Muscle layer of colon (tissue), 2 donors: ENCODE measurements around the gene NRN1.

Source experiments
- H3K27ac ChIP-seq: one replicate; pipeline ENCODE4 v1.7.0; 2013; ENCODE audit warnings: low read depth, mild to moderate bottlenecking, low read length, moderate library complexity
- H3K27me3 ChIP-seq, 2 donors: one replicate each; pipeline ENCODE4 v1.7.0; 2013; ENCODE audit warnings: low read length in 2 of 2, mild to moderate bottlenecking in 2 of 2; ENCODE audit not compliant: insufficient read depth in 2 of 2, control insufficient read depth in 1 of 2
- H3K36me3 ChIP-seq: one replicate; pipeline ENCODE4 v1.7.0; 2013; ENCODE audit warnings: mild to moderate bottlenecking, low read length; ENCODE audit not compliant: insufficient read depth
- H3K4me1 ChIP-seq: one replicate; pipeline ENCODE4 v1.7.0; 2013; ENCODE audit warnings: mild to moderate bottlenecking, low read length; ENCODE audit not compliant: insufficient read depth
- H3K4me3 ChIP-seq, 2 donors: one replicate each; pipeline ENCODE4 v1.7.0; 2013; ENCODE audit warnings: low read length in 2 of 2, low read depth in 1 of 2, mild to moderate bottlenecking in 1 of 2, moderate library complexity in 1 of 2
- H3K9ac ChIP-seq: one replicate; pipeline ENCODE4 v1.7.0; 2013; ENCODE audit warnings: low read length
- H3K9me3 ChIP-seq: one replicate; pipeline ENCODE4 v1.7.0; 2013; ENCODE audit warnings: mild to moderate bottlenecking, low read length
- donor health status: abdominal sarcoma.
- donor health status: Adenocarcinoma of cecum.

NRN1 gene

DNA sequence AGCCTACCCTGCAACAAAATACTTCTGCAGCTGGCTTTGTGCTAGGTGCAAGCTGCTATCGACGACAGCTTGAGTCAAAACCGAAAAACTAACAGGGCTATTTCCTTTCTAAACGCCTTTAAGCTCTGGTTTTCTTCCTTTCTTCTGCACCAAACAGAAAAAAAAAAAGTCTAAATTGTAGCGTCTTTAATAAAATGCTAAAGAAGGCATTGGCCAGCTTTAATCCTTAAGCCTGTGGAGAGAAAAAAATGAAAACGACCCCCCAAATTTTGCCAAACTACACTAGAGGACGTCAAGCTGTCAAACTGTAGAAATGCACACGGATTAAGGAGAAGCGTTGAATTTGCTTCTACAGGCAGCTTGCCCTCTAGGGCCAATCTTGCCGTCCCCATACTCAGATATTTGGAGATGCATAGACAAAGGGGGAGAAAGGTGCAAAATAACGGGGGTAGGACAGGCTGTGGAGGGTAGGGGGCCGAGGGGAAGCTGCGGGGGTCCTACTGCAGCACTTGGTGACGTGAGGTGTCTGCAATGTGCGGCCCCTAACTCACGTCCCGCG is 1.4 kb upstream of the NRN1 start:
- peaks cover 66 to 84% of the 10 kb centered on the region in 2 donors for H3K27me3 ChIP-seq
- peaks cover 36% of the 10 kb centered on the region for H3K4me1 ChIP-seq
- no peak overlapping the region for H3K27ac ChIP-seq

DNA sequence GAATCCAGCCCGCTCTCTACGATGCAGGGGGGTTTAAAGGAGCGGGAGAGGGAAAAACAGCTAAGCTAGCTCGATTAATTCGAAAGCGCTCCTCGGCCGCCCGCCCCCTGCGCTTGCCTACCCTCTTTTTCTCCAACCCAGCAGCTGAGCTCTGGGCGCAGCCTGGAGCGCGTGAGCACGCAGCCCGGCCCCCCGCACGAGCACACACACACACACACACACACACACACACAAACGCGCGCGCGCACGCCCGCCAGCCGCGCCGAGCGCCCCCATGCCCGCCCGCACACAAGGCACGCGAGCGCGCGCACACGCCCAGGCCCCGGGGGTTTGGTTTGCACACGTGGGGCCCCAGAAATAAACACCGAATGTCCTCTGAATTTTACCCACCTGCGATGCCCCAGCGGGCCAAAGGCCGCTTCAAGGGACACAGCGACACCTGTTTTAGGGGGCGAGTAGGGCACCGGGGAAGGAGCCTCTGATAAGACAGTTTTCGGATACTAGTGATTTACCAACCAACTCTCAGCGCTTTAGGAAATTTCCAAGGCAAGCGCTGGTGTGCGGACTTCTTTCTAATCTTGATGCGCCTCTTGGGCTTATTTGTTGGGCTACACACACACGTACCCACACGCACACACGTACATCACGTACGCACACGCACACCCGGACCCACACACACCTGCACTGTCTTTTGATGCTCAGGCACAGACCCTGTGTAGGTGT is 802 bp upstream of the NRN1 start:
- no peak overlapping the region for H3K27ac ChIP-seq
- peaks cover 42% of the 10 kb centered on the region for H3K4me1 ChIP-seq
- H3K9me3 ChIP-seq = peaks cover 27% of the 10 kb centered on the region
- H3K9ac ChIP-seq = no peak overlapping the region
- H3K4me3 ChIP-seq = peak overlapping the region; percentile 33 to 39
- peaks cover 73 to 88% of the 10 kb centered on the region in 2 donors for H3K27me3 ChIP-seq
- no peaks in the 10 kb centered on the region for H3K36me3 ChIP-seq

More for the DNA sequence above, 1.4 kb upstream of the NRN1 start:
- no peak overlapping the region for H3K9ac ChIP-seq
- peaks cover 27% of the 10 kb centered on the region for H3K9me3 ChIP-seq
- H3K36me3 ChIP-seq = no peaks in the 10 kb centered on the region
- H3K4me3 ChIP-seq = peak overlapping the region in 1 of 2 donors; percentile 57

DNA sequence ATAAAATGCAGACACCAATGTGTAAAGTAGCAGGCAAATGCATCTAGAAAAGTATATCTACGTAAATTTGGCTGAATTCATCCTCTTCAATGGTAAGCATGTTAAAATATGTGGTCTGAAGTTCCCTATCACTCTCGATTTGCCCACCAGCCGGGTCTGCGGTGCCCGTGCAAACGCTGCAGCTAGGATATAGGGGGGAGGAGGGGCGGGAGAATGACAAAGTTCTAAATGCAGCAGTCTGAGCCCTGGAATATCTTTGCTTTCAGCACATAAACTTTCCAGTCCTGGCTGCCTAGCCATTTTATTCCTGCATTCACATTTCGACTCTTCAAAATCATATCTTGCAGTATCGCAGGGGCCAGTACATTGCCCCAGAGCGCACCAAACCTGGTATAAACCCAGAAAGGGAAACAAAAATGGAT is 708 bp downstream of the NRN1 start:
- Histone ChIP-seq H3K27me3 (peaks cover 83 to 99% of the 10 kb centered on the region in 2 donors), H3K27ac (no peak overlapping the region), H3K36me3 (no peaks in the 10 kb centered on the region), H3K9ac (no peak overlapping the region), H3K9me3 (peaks cover 27% of the 10 kb centered on the region), H3K4me3 (peak overlapping the region in 1 of 2 donors; percentile 14), H3K4me1 (peaks cover 46% of the 10 kb centered on the region)

DNA sequence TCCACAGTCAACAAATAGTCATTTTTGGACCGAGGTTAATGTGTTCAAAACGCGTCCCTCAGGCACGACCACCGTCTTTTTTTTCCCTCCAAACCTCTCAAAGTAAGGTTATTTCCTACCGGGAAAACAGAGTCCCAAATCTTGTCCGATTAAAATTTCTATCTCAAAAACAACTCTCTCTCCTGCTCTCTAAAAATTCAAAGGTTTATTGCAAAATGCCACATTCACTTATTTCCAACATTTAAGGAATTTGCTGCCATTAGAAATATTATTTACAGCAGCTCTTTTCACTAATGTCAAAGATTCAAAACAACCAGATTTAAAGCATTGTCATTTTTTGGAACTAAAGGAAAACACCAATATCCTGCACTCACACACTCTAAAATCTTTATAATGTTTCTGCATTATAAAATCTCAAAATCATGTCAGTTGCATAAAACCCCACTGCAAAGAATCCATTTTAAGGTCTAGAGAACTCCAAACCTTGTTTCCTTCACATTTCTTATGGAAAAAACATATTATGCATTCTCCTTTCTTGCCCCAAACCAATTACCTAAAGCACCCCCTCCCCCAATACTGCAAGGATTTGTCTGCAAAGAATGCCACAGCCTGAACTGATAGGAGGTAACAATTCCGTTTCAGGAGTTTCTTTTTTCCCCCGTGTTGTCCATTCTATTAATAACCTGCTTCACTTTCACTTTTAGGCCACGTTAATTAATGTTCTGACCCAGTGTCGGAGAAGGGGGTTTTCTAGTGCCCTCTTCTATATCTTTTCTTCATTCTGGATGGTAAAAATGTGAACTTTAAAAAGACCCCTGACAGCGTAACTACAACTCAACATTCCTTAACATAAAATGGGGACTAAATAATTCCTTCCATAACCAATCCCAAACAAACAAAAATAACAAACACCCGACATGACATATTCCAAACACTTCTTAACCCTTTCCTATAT is 1.4 kb downstream of the NRN1 start:
- peaks cover 88 to 100% of the 10 kb centered on the region in 2 donors for H3K27me3 ChIP-seq
- no peaks in the 10 kb centered on the region for H3K36me3 ChIP-seq
- H3K4me3 ChIP-seq = peak overlapping the region in 1 of 2 donors; percentile 17
- H3K9me3 ChIP-seq = peaks cover 27% of the 10 kb centered on the region
- no peak overlapping the region for H3K27ac ChIP-seq
- H3K9ac ChIP-seq = no peak overlapping the region
- peaks cover 46% of the 10 kb centered on the region for H3K4me1 ChIP-seq

GRCh38 chr6:6004390-6004995 is 2.2 kb downstream of the NRN1 start:
- Histone ChIP-seq H3K27me3 (peaks cover 92 to 100% of the 10 kb centered on the region in 2 donors), H3K4me3 (peak overlapping the region in 1 of 2 donors; percentile 42), H3K9ac (no peak overlapping the region), H3K9me3 (peaks cover 27% of the 10 kb centered on the region), H3K27ac (no peak overlapping the region), H3K36me3 (no peaks in the 10 kb centered on the region), H3K4me1 (peaks cover 49% of the 10 kb centered on the region)

GRCh38 chr6:6003621-6004366 is 2.9 kb downstream of the NRN1 start:
- Histone ChIP-seq H3K9me3 (peaks cover 27% of the 10 kb centered on the region), H3K27ac (peak overlapping the region; percentile 10), H3K4me1 (peaks cover 56% of the 10 kb centered on the region), H3K4me3 (peak overlapping the region in 1 of 2 donors; percentile 42), H3K27me3 (peaks cover 94 to 100% of the 10 kb centered on the region in 2 donors), H3K9ac (no peak overlapping the region), H3K36me3 (no peaks in the 10 kb centered on the region)

DNA sequence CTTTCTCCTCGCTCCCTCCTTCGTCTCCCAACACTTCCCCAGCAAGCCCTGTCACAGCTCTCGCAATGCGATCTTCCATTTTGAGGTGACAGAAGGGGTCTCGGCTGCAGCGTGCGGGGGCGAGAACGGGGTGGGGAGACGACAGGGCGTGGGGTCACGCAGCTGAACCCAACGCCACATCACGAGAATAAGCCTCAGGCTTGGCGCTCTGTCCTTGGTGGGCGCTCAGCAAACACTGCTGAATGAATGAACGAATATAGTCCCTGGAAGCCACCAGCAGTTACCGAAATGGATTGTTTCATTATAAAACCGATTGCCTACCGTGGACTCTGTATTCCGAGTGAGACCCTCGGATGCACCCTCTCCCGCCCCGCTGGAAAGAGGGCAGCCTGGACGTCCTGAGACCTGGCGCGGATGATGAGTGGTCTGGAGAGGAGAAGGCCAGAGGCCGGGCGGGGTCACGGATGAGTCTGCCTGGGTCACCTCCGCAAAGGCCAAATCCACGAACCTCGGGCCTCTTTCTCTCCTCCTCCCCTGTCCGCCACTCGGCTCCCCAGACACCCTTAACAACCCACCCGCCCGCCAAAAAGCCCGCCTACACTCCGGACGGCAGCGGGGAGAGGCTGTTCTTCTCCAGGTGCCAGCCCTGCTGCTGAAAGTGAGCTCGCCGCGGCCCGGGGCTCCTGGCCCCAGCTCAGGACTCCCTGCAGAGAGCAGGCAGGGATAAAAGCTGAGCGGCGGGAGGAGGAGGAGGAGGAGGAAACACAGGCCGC is 3.7 kb downstream of the NRN1 start:
- H3K9me3 ChIP-seq = peaks cover 24% of the 10 kb centered on the region
- peaks cover 95 to 100% of the 10 kb centered on the region in 2 donors for H3K27me3 ChIP-seq
- H3K27ac ChIP-seq = peak overlapping the region; percentile 10
- H3K9ac ChIP-seq = no peak overlapping the region
- peak overlapping the region in 1 of 2 donors; percentile 42 for H3K4me3 ChIP-seq
- peaks cover 55% of the 10 kb centered on the region for H3K4me1 ChIP-seq
- H3K36me3 ChIP-seq = no peaks in the 10 kb centered on the region

GRCh38 chr6:6002005-6002847 is 4.5 kb downstream of the NRN1 start:
- Histone ChIP-seq H3K27ac (no peak overlapping the region), H3K27me3 (peaks cover 95 to 100% of the 10 kb centered on the region in 2 donors), H3K4me1 (peaks cover 52% of the 10 kb centered on the region), H3K36me3 (no peaks in the 10 kb centered on the region), H3K4me3 (no peak overlapping the region), H3K9ac (no peak overlapping the region), H3K9me3 (peaks cover 20% of the 10 kb centered on the region)

- H3K9me3 ChIP-seq = peaks cover 20% of the 10 kb centered on the region
- no peaks in the 10 kb centered on the region for H3K36me3 ChIP-seq
- peaks cover 47% of the 10 kb centered on the region for H3K4me1 ChIP-seq
- no peak overlapping the region for H3K9ac ChIP-seq
- H3K4me3 ChIP-seq = no peak overlapping the region
- no peak overlapping the region for H3K27ac ChIP-seq
- peaks cover 93 to 100% of the 10 kb centered on the region in 2 donors for H3K27me3 ChIP-seq
Measured at GRCh38 chr6:6001443-6001842, 5.3 kb downstream of the NRN1 start.
